H9 (cell line): ENCODE data around the gene PDZD8. TPM values are rescaled to one million over a fixed set of nuclear protein-coding genes. Genes with fewer than 3 reads are reported as not detected.

Source experiments
- DNase-seq: peaks from one replicate; pipeline ENCODE4 v3.0.0-alpha.2; 2017
- H2AFZ ChIP-seq: one replicate; pipeline ENCODE4 v1.6.1; 2013; ENCODE audit warnings: mild to moderate bottlenecking, low read length, control low read depth, moderate library complexity
- H2AK5ac ChIP-seq: 2 replicates; pipeline ENCODE4 v1.6.1; 2013; ENCODE audit warnings: low read length, control low read depth, mixed read lengths; ENCODE audit not compliant: insufficient read length
- H2BK120ac ChIP-seq: one replicate; pipeline ENCODE4 v1.6.1; 2013; ENCODE audit warnings: low read depth, mild to moderate bottlenecking, low read length, control low read depth, inconsistent platforms; ENCODE audit not compliant: poor library complexity, severe bottlenecking
- H2BK12ac ChIP-seq: 2 replicates; pipeline ENCODE4 v1.6.1; 2013; ENCODE audit warnings: low read length, control low read depth, mixed read lengths, low read depth; ENCODE audit not compliant: insufficient read length
- H2BK15ac ChIP-seq: 2 replicates; pipeline ENCODE4 v1.6.1; 2013; ENCODE audit warnings: low read depth, low read length, control low read depth
- H2BK20ac ChIP-seq: one replicate; pipeline ENCODE4 v1.6.1; 2013; ENCODE audit warnings: low read depth, mild to moderate bottlenecking, low read length, control low read depth, inconsistent platforms; ENCODE audit not compliant: poor library complexity, severe bottlenecking
- H2BK5ac ChIP-seq: 2 replicates; pipeline ENCODE4 v1.6.1; 2013; ENCODE audit warnings: low read length, control low read depth, mixed read lengths; ENCODE audit not compliant: insufficient read length
- H3K14ac ChIP-seq: 2 replicates; pipeline ENCODE4 v1.6.1; 2013; ENCODE audit warnings: low read length, control low read depth; ENCODE audit not compliant: insufficient read depth
- H3K18ac ChIP-seq: 2 replicates; pipeline ENCODE4 v1.6.1; 2013; ENCODE audit warnings: low read depth, mild to moderate bottlenecking, mixed read lengths, low read length, control low read depth; ENCODE audit not compliant: insufficient read length
- H3K23ac ChIP-seq: 2 replicates; pipeline ENCODE4 v1.6.1; 2013; ENCODE audit warnings: low read length, control low read depth, mixed read lengths, low read depth; ENCODE audit not compliant: insufficient read length
- H3K23me2 ChIP-seq: 2 replicates; pipeline ENCODE4 v1.6.1; 2013; ENCODE audit warnings: low read depth, mild to moderate bottlenecking, mixed read lengths, low read length, control low read depth; ENCODE audit not compliant: insufficient read length, poor library complexity, severe bottlenecking
- H3K27ac ChIP-seq: 2 replicates; pipeline ENCODE4 v1.5.1; 2013; ENCODE audit warnings: low read length, control low read depth, mixed read lengths, low read depth; ENCODE audit not compliant: insufficient read length
- H3K27me3 ChIP-seq: 2 replicates; pipeline ENCODE4 v1.6.1; 2013; ENCODE audit warnings: low read length, control low read depth, inconsistent platforms; ENCODE audit not compliant: insufficient read depth
- H3K4ac ChIP-seq: 2 replicates; pipeline ENCODE4 v1.6.1; 2013; ENCODE audit warnings: low read depth, mild to moderate bottlenecking, control low read depth, inconsistent platforms, low read length, moderate library complexity
- H3K4me1 ChIP-seq: 2 replicates; pipeline ENCODE4 v1.6.1; 2013; ENCODE audit warnings: low read length, control low read depth, inconsistent platforms; ENCODE audit not compliant: insufficient read depth
- H3K4me2 ChIP-seq: 2 replicates; pipeline ENCODE4 v1.6.1; 2013; ENCODE audit warnings: low read length, control low read depth, mixed read lengths; ENCODE audit not compliant: insufficient read length, insufficient read depth
- H3K56ac ChIP-seq: 2 replicates; pipeline ENCODE4 v1.6.1; 2013; ENCODE audit warnings: low read depth, mild to moderate bottlenecking, mixed read lengths, low read length, control low read depth; ENCODE audit not compliant: insufficient read length
- H3K79me1 ChIP-seq: 2 replicates; pipeline ENCODE4 v1.6.1; 2013; ENCODE audit warnings: low read depth, mild to moderate bottlenecking, moderate library complexity, low read length, control low read depth, inconsistent platforms; ENCODE audit not compliant: insufficient read depth, poor library complexity, severe bottlenecking
- H3K79me2 ChIP-seq: 2 replicates; pipeline ENCODE4 v1.6.1; 2013; ENCODE audit warnings: low read length, control low read depth, inconsistent platforms; ENCODE audit not compliant: insufficient read depth
- H3K9ac ChIP-seq: 2 replicates; pipeline ENCODE4 v1.6.1; 2013; ENCODE audit warnings: low read length, control low read depth, mixed read lengths; ENCODE audit not compliant: insufficient read length; ENCODE audit errors: extremely low read depth
- H3K9me3 ChIP-seq: one replicate; pipeline ENCODE4 v1.6.1; 2013; ENCODE audit warnings: low read depth, low read length, inconsistent platforms; ENCODE audit not compliant: control insufficient read depth
- H3T11ph ChIP-seq: one replicate; pipeline ENCODE4 v1.6.1; 2013; ENCODE audit warnings: mild to moderate bottlenecking, low read length, control low read depth, inconsistent platforms
- H4K20me1 ChIP-seq: one replicate; pipeline ENCODE4 v1.6.1; 2013; ENCODE audit not compliant: control insufficient read depth, insufficient read length, insufficient read depth
- H4K5ac ChIP-seq: 2 replicates; pipeline ENCODE4 v1.6.1; 2013; ENCODE audit warnings: low read depth, mild to moderate bottlenecking, mixed read lengths, low read length, control low read depth; ENCODE audit not compliant: insufficient read length
- H4K8ac ChIP-seq: replicated peaks from 2 replicates; pipeline ENCODE4 v1.6.1; 2013; ENCODE audit warnings: low read length, control low read depth, mixed read lengths, low read depth; ENCODE audit not compliant: insufficient read length
- H4K91ac ChIP-seq: 2 replicates; pipeline ENCODE4 v1.6.1; 2013; ENCODE audit warnings: low read depth, mild to moderate bottlenecking, moderate library complexity, mixed read lengths, low read length, control low read depth; ENCODE audit not compliant: insufficient read length
- H3K27ac Mint-ChIP-seq, 3 experiments: 2 replicates in 2 of 3; 3 replicates in 1 of 3; pipeline ENCODE4 v1.8.0; 2020 to 2021; ENCODE audit warnings: mixed read lengths in 3 of 3, mild to moderate bottlenecking in 1 of 3, moderate library complexity in 1 of 3
- H3K27me3 Mint-ChIP-seq: 2 replicates; pipeline ENCODE4 v1.8.0; 2021; ENCODE audit warnings: low read depth, mild to moderate bottlenecking, moderate library complexity, mixed read lengths
- H3K36me3 Mint-ChIP-seq, 3 experiments: 2 replicates in 2 of 3; 3 replicates in 1 of 3; pipeline ENCODE4 v1.8.0; 2020 to 2021; ENCODE audit warnings: low read depth in 3 of 3, mixed read lengths in 3 of 3; ENCODE audit not compliant: insufficient read depth in 1 of 3
- H3K4me1 Mint-ChIP-seq, 2 experiments: 2 replicates each; pipeline ENCODE4 v1.8.0; 2020; ENCODE audit warnings: mixed read lengths in 2 of 2
- H3K4me3 Mint-ChIP-seq, 2 experiments: 2 replicates in 1 of 2; 3 replicates in 1 of 2; pipeline ENCODE4 v1.8.0; 2020 to 2021; ENCODE audit warnings: mild to moderate bottlenecking in 2 of 2, mixed read lengths in 2 of 2, moderate library complexity in 1 of 2
- H3K9me3 Mint-ChIP-seq, 2 experiments: 2 replicates in 1 of 2; 3 replicates in 1 of 2; pipeline ENCODE4 v1.8.0; 2020; ENCODE audit warnings: mild to moderate bottlenecking in 2 of 2, mixed read lengths in 2 of 2, moderate library complexity in 1 of 2
- WGBS: extraction: QIAGEN DNeasy Blood & Tissue Kit; methylation state at CpG from one replicate; pipeline ENCODE4 v1.1.7; 2013; ENCODE audit warnings: missing lambda C conversion rate, low lambda C conversion rate, mixed read lengths; ENCODE audit not compliant: insufficient read length; ENCODE audit errors: extremely low coverage; 5-methylcytosine and 5-hydroxymethylcytosine counted together
- total RNA-seq: library from RNA; stranded (reverse); gene quantifications from 2 replicates; pipeline ENCODE4 v1.2.1, GENCODE V29; 2021
- TF ChIP-seq, protein P1 (sequence below): fragments of 200-600 bp; sonication (generic); conservative IDR thresholded peaks from 3 replicates; pipeline ENCODE4 v1.8.0; 2021; ENCODE audit warnings: antibody characterized with exemption, mild to moderate bottlenecking

PDZD8 gene
- total RNA-seq, 1 experiment from 2014 or later: 38.2 TPM

DNA sequence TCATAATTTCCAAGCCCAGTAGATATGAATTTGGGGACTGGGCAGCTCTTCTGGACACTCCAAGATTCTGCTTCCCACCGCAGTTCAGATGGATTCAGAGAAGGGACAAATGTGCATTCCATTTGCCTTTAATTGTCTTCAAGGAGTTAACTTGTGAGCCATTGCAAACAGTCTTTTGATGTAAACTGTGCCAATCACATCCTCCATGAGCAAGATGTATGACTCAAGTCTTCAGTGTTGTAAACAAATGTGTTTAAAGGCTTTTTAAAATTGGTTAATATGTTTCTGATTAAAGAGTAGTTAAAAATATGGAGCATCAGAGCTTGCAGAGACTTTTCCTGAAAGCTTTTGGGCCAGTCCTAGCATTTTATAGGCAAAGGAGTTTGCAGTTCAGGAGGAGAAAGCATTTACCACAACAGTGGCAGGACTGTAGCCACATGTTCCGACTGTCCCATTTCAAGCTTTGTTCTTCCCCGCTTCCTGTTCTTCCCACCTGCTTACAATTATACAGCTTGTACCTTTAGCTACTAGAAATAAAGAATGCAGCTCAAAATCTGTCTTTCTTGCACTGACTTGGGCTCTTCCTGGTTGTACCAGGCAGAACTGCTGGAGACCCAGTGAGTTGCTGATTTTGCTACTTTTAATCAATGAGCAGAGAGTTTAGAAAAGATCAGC is 128.1 kb downstream of the PDZD8 start:
- no peak overlapping the region for H2BK120ac ChIP-seq
- H2BK20ac ChIP-seq: no peak overlapping the region
- no peak overlapping the region for H4K8ac ChIP-seq
- DNase-seq: no peak
- no peak overlapping the region for H2BK12ac ChIP-seq
- H3K23ac ChIP-seq: no peak overlapping the region
- no peak overlapping the region for H3K14ac ChIP-seq
- H3K27me3 ChIP-seq: peaks cover 7% of the 10 kb centered on the region; the same call in 1 of the 2 replicates
- H4K91ac ChIP-seq: no peak overlapping the region
- H3T11ph ChIP-seq: no peak overlapping the region
- H2AK5ac ChIP-seq: no peak overlapping the region
- H3K79me2 ChIP-seq: no peaks in the 10 kb centered on the region
- no peaks in the 10 kb centered on the region for H3K23me2 ChIP-seq
- no peak overlapping the region for H2BK15ac ChIP-seq
- Mint-ChIP-seq H3K4me1 (peaks cover 6 to 15% of the 10 kb centered on the region in 2 experiments), H3K9me3 (no peaks in the 10 kb centered on the region), H3K4me3 (no peak overlapping the region), H3K27ac (no peak overlapping the region), H3K36me3 (no peaks in the 10 kb centered on the region; a peak in 1 of 7 replicates), H3K27me3 (peaks cover 46% of the 10 kb centered on the region)
- H3K56ac ChIP-seq: no peak overlapping the region
- no peak overlapping the region for H3K18ac ChIP-seq
- no peak overlapping the region for H4K5ac ChIP-seq
- H3K4ac ChIP-seq: no peak overlapping the region
- no peak overlapping the region for H3K27ac ChIP-seq
- no CpG with 5 or more reads among the region's 3 CpGs for WGBS
- H3K4me1 ChIP-seq: no peaks in the 10 kb centered on the region
- no peak overlapping the region for H2AFZ ChIP-seq
- H2BK5ac ChIP-seq: no peak overlapping the region
- H3K79me1 ChIP-seq: no peaks in the 10 kb centered on the region
- no peak overlapping the region for H3K4me2 ChIP-seq
- TF ChIP-seq, protein P1, sequence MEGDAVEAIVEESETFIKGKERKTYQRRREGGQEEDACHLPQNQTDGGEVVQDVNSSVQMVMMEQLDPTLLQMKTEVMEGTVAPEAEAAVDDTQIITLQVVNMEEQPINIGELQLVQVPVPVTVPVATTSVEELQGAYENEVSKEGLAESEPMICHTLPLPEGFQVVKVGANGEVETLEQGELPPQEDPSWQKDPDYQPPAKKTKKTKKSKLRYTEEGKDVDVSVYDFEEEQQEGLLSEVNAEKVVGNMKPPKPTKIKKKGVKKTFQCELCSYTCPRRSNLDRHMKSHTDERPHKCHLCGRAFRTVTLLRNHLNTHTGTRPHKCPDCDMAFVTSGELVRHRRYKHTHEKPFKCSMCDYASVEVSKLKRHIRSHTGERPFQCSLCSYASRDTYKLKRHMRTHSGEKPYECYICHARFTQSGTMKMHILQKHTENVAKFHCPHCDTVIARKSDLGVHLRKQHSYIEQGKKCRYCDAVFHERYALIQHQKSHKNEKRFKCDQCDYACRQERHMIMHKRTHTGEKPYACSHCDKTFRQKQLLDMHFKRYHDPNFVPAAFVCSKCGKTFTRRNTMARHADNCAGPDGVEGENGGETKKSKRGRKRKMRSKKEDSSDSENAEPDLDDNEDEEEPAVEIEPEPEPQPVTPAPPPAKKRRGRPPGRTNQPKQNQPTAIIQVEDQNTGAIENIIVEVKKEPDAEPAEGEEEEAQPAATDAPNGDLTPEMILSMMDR: no peak
- no peaks in the 10 kb centered on the region for H4K20me1 ChIP-seq
- H3K9ac ChIP-seq: no peak overlapping the region
- H3K9me3 ChIP-seq: no peaks in the 10 kb centered on the region
